GM23248 (cell line): ENCODE measurements around the gene LIMCH1.

Experiments used
- EZH2 ChIP-seq: fragments of 200-600 bp; sonication (generic); IDR thresholded peaks from 2 replicates; pipeline ENCODE4 v1.6.1; 2018; ENCODE audit warnings: antibody characterized with exemption, mild to moderate bottlenecking; ENCODE audit not compliant: insufficient read depth, poor library complexity, severe bottlenecking
- EZH2phosphoT487 ChIP-seq: fragments of 200-600 bp; sonication (generic); IDR thresholded peaks from 2 replicates; pipeline ENCODE4 v1.6.1; 2018; ENCODE audit warnings: antibody characterized with exemption, moderate library complexity, mild to moderate bottlenecking, low read depth; ENCODE audit not compliant: insufficient read depth

- TF ChIP-seq EZH2 = no peak
- TF ChIP-seq EZH2phosphoT487 = no peak
Measured at GRCh38 chr4:41703785-41704184, 165.8 kb downstream of the LIMCH1 start.
